ENCODE data around the gene MNX1.

The MNX1 gene

DNA sequence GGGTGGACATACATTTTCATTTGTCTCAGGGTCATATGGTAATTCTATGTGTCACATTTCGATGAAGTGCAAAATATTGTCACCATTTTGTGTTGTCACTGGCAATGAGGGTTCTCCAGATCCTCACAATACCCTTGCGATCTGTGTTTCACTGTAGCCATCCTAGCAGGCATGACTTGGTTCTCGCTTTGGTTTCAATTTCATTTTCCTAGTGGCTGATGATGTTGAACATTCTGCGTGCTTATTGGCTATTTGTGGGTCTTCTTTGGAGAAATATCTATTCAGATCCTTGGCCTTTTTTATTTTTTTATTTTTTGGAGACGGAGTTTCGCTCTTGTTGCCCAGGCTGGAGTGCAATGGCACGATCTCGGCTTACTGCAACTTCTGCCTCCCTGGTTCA lies 24.8 kb upstream of the MNX1 start:
- TF ChIP-seq, protein P1, sequence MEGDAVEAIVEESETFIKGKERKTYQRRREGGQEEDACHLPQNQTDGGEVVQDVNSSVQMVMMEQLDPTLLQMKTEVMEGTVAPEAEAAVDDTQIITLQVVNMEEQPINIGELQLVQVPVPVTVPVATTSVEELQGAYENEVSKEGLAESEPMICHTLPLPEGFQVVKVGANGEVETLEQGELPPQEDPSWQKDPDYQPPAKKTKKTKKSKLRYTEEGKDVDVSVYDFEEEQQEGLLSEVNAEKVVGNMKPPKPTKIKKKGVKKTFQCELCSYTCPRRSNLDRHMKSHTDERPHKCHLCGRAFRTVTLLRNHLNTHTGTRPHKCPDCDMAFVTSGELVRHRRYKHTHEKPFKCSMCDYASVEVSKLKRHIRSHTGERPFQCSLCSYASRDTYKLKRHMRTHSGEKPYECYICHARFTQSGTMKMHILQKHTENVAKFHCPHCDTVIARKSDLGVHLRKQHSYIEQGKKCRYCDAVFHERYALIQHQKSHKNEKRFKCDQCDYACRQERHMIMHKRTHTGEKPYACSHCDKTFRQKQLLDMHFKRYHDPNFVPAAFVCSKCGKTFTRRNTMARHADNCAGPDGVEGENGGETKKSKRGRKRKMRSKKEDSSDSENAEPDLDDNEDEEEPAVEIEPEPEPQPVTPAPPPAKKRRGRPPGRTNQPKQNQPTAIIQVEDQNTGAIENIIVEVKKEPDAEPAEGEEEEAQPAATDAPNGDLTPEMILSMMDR (IDR thresholded peaks at IDR 0.05; ENCODE audit: low read depth, low read length), result no peak
- no peak overlapping the region for H3K4me3 ChIP-seq (ENCODE audit: low read depth, low read length)
- no peak for DNase-seq (ENCODE audit: low read depth, low spot score)
- in situ Hi-C loops (cut with HindIII; ENCODE audit: low sequenced_read_pairs), result no loop called here

DNA sequence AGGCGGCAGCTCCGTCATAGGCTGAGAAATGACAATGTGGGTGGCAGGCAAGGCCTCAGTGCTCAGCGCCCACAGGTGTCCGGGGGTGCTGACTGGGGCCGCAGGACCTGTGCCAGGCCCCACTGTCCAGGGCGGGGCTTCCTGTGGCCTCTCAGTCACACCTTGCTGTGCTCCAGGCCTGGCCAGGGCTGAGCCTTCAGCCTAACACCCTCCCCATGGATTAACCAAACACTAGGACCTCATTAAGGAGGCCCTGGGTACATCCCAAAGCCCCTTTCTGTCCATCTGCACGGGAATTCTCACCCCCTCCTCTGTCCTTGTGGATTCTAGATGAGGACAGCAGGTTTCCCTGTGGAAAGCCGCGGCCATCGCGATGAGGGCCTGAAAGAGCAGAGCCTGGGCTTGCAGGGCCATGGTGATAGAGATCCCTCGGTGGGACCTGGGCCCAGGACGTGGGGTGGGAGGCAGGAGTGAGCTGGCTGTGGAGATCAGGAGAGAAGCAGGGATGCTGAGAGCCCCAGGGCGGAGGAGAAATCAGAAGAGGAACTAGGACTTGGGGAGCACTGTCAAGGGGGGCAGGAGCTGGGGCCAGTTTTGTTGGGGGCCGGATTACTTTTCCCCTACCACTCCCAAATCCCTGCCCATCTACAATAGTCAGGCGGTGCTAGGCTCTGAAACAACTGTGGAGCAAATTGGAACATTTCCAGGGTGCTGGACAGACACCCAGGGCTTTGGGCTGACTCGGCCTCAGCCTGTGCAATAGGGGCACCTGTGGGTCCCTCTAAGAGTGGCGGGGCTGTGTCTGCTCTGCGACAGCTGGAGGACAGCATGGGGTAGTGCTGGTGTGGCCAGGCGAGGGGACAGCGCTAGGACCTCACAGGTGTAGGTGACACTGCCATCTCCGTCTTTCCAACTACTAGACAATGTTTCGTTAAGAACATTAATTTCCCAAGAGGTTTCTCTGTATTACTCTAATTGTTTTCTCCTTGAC lies 23.3 kb upstream of the MNX1 start:
- TF ChIP-seq, protein P1 (IDR thresholded peaks at IDR 0.05; ENCODE audit: low read depth, low read length), result no peak
- no peak for DNase-seq (ENCODE audit: low read depth, low spot score)
- in situ Hi-C loops (cut with HindIII; ENCODE audit: low sequenced_read_pairs), result no loop called here
- no peak overlapping the region for H3K4me3 ChIP-seq (ENCODE audit: low read depth, low read length)

DNA sequence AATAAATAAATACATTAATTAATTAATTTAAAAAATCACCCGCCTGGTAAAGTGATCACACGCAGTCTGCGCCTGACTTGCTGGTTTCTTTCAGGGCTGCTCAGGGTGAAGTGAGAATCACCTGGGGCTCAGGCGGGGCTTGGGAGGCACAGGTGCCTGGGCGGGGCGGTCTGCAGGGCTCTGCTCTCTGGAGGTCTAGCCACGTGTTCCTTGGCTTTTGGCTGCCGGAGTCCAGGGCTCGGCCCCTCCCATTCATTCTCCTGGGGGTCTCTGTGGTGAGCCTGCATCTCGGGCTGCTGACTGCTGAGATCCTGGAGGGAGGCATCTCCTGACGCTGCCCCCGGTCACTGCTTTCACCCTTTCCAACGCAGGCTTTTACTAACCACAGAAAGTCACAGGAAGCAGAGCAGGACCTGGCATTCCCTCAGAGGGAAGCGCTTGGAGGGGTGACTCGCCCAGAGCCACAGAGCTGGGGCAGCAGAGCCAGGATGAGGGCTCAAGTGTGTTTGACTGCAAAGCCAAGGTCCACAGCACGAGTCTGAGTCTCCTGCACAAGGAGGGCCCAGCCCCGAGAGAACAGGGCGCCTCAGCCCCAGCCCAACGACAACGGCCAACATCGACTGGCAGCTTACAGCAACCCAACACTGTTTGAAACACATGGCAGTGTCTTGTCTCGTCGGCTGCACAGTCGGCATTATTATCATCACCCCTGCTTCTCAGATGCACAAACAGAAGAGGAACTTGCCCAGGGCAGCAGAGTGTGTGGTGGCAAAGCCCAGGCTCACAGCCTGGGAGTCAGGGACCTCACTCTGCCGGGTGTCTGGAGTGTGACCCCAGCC lies 22.4 kb upstream of the MNX1 start:
- TF ChIP-seq, protein P1 (IDR thresholded peaks at IDR 0.05; ENCODE audit: low read depth, low read length), result no peak
- H3K4me3 ChIP-seq (ENCODE audit: low read depth, low read length), result no peak overlapping the region
- in situ Hi-C loops (cut with HindIII; ENCODE audit: low sequenced_read_pairs), result no loop called here
- DNase-seq (ENCODE audit: low read depth, low spot score), result no peak

DNA sequence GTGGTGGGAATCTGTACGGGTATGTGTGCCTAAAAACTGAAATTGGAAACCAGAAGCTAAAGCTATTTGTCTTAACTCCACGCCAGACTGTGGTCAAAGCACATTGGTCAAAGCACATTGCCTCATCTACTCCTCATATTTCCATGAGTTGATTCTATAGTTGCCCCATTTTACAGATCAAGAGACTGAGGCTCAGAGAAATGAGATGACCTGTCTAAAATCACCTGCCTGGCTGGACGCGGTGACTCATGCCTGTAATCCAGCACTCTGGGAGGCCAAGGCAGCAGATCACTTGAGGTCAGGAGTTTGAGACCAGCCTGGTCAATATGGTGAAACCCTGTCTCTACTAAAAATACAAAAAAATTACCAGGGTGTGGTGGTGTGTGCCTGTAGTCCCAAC lies 21.7 kb upstream of the MNX1 start:
- in situ Hi-C loops (cut with HindIII; ENCODE audit: low sequenced_read_pairs), result no loop called here
- no peak for DNase-seq (ENCODE audit: low read depth, low spot score)
- H3K4me3 ChIP-seq (ENCODE audit: low read depth, low read length), result no peak overlapping the region
- TF ChIP-seq, protein P1 (IDR thresholded peaks at IDR 0.05; ENCODE audit: low read depth, low read length), result no peak

DNA sequence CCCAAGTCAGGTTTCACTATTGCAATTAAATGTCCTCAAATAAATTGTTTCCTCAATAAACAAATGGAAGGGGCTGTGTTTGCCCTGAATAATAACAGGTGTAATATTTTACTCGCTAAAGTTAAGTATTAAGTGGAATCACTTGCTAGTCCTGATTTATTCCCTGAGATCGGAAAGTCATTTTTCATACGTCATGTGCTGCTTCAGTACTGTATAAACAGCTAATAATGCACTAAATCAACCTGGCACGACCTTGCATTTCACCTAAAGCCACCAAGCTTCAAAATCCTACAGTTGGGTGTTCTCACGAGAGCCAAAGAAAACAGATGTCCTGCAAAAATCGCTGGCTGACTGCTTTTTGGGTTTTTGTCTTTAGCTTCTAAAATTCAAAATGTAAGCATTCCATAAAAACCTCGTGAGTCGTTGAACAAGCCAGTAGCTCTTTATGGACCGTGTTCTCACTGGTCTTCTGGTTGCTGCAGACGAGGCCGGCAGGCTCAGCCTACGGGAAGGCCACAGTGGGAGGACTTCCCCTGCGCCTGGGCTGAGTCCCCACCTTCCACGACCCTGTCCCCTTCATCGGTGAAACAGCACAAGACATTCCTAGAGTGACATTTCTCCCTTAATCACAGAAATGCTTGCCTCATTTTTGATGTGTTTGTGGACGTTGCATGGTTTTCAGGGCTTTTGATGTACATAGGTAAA lies 17.9 kb upstream of the MNX1 start:
- DNase-seq (ENCODE audit: low read depth, low spot score), result no peak
- no peak overlapping the region for H3K4me3 ChIP-seq (ENCODE audit: low read depth, low read length)
- in situ Hi-C loops (cut with HindIII; ENCODE audit: low sequenced_read_pairs), result no loop called here
- TF ChIP-seq, protein P1 (IDR thresholded peaks at IDR 0.05; ENCODE audit: low read depth, low read length), result no peak

DNA sequence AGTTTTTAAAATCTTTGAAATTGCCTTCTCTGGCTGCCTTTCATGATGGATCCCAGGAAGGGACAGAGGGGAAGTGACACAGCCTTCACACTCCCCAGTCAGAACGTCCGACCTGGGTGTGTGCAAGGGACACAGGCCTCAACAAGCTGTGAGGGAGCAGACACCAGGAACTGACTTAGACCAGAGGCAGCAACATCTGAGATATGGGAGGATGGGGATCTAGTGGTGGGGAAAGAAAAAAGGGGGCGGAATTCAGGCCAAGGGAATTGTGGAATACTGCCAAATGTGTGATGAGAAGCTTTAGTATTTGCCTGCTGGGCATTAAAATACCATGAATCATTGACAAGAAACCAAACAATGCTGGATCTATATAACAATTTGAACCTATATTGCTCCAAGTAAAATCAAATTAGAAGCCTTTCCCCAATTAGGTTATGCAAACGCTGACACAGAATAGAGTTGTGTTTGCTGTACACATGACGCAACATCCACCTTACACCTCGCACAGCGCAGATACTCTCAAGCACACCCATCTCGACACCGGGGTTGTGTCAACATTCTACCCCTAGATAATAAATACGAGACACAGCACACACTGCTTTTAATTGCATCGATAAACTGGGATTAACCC lies 17.2 kb upstream of the MNX1 start:
- TF ChIP-seq, protein P1 (IDR thresholded peaks at IDR 0.05; ENCODE audit: low read depth, low read length), result no peak
- in situ Hi-C loops (cut with HindIII; ENCODE audit: low sequenced_read_pairs), result no loop called here
- no peak for DNase-seq (ENCODE audit: low read depth, low spot score)
- no peak overlapping the region for H3K4me3 ChIP-seq (ENCODE audit: low read depth, low read length)

Data from astrocyte of the spinal cord (primary cell).